Measurements from ENCODE around the gene IL1RN.

Gene IL1RN

GRCh38 chr2:113129519-113130078, 2.2 kb downstream of the IL1RN start:
- DNase-seq (ENCODE audit: low read depth) = no peak

GRCh38 chr2:113131352-113132185, 4.2 kb downstream of the IL1RN start:
- no peak for DNase-seq (ENCODE audit: low read depth)

- DNase-seq (ENCODE audit: low read depth) = no peak
Measured at GRCh38 chr2:113132414-113133021, 5.1 kb downstream of the IL1RN start.

DNA sequence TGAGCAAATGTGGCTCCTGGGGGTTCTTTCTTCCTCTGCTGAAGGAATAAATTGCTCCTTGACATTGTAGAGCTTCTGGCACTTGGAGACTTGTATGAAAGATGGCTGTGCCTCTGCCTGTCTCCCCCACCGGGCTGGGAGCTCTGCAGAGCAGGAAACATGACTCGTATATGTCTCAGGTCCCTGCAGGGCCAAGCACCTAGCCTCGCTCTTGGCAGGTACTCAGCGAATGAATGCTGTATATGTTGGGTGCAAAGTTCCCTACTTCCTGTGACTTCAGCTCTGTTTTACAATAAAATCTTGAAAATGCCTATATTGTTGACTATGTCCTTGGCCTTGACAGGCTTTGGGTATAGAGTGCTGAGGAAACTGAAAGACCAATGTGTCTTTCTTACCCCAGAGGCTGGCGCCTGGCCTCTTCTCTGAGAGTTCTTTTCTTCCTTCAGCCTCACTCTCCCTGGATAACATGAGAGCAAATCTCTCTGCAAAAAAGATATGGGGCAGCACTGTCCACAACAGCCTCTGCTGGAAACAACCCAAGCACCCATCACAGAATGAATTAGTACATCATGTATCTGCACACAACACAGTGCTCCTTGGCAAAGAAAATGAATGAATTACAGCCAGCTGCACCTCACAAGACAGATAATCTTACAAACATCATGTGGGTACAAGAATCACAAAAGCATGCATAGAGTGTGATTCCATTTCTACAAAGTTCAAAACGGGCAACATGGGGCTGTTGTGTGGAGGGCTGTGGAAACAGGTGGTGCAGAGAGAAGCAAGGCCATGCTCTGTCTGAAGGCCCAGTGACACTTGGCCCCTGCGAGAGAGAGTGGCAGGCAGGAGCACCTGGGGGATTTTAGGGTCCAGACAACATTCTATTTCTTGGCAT, 6.6 kb downstream of the IL1RN start:
- no peak for DNase-seq (ENCODE audit: low read depth)

GRCh38 chr2:113134717-113135116, 7.3 kb downstream of the IL1RN start:
- DNase-seq (ENCODE audit: low read depth) = no peak

- DNase-seq (ENCODE audit: low read depth) = no peak
Measured at GRCh38 chr2:113135317-113135716, 7.9 kb downstream of the IL1RN start.

- no peak for DNase-seq (ENCODE audit: low read depth)
Measured at GRCh38 chr2:113136828-113137775, 9.7 kb downstream of the IL1RN start.

DNA sequence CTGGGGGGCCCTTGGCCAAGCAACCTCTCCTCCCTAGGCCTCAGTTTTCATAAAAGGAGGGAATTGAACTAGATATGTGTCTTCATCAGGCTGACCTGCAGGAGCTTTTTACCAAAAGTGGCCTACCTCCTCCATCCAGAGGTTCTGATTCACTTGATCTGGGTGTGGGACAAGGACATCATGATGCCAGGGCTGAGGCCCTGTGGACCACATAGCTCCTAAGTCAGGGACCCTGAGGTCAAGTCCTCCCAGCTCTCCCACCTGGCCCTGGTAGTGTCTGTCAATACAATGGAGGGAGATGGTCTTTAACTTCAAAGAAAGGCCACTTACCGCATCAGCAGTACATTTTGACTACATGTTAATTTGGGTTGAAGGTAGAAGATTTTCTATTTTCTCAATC, 10.4 kb downstream of the IL1RN start:
- no peak for DNase-seq (ENCODE audit: low read depth)

DNA sequence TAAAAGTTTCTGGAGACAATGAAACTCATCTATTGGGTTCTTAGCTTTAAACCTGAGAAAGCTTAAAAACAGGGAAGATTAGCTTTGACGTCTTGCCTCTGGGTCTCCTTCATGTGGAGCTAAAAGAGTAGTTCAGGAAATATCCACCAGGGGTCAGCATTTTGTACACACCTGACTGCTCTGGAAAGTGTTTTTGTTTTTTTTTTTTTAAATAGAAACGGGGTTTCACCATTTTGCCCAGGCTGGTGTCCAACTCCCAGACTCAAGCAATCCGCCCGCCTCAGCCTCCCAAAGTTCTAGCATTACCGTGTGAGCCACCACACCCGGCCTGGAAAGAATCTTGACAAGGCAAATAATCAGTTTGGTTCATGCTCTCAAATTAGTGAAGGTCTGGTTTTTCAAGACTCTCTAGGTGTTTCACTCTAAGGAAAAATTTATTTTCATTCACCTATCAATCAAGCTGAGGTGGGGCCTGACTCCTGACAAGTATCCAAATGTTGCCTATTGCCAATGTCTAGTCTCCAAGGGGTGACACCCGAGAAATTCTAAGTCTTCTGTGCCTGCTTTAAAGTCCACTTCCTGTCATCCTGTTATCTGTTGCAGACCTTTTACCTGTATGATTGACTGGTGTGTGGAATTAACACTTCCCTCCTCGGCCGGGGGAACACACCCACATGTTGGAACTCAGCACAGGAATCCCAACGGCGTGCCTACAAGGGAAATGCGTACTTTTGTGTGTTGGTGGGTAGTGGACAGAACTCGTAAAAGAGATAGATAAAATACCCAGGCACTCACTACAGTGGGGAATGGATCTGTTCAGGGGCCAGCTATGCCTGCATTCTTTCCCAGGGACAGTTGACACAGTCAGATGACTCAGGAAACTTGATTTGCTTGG, 11.3 kb downstream of the IL1RN start:
- no peak for DNase-seq (ENCODE audit: low read depth)

DNA sequence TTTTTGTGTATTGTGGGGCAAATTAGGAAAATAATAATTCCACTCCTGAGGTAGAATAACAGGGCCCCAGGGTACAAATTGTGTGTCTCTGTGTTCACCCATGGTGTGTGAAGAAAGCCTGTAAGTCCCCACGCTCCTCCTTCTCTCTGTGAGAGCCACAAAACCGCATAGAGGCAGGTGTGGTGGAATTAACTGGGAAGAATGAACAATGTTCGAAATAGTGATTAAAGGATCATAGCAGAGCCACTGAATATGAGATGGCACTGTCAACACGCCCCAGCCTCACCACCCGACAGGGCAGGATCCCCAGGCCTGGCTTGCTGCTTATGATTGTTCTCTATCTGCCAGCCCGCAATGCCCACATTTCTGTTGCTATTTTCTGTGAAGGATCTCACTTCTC, 14.1 kb downstream of the IL1RN start:
- no peak for DNase-seq (ENCODE audit: low read depth)

- no peak for DNase-seq (ENCODE audit: low read depth)
Measured at GRCh38 chr2:113142290-113142689, 14.9 kb downstream of the IL1RN start.

DNA sequence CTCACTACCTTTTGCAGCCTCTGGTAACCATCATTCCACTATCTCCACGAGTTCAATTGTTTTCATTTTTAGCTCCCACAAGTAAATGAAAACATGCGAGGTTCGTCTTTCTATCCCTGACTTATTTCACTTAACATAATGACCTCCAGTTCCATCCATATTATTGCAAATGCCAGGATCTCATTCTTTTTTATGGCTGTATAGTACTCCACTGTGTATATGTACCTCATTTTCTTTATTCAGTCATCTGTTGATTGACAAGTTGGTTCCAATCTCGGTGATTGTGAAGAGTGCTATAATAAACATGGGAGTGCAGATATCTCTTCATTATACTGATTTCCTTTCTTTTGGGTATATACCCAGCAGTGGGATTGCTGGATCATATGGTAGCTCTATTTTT, 16.9 kb downstream of the IL1RN start:
- no peak for DNase-seq (ENCODE audit: low read depth)

- DNase-seq (ENCODE audit: low read depth) = no peak
Measured at GRCh38 chr2:113148606-113149552, 21.5 kb downstream of the IL1RN start.

GRCh38 chr2:113149553-113150257, 22.3 kb downstream of the IL1RN start:
- no peak for DNase-seq (ENCODE audit: low read depth)

DNA sequence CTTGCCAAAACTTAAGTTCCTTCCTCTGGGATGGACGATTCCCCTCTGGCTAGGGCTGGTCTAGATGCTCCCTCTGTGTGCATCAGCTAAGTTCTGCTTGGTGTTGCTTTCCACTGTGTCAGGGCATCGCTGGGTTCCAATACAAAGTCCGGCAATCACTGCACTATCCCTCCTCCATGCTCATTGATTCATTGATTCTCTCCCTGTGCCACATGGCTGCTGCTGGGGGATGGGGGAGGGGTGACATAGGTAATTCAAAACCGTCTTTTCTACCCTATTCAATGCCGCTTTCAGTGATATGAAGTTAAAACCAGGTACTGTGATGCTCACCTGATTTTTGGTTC, 22.8 kb downstream of the IL1RN start:
- no peak for DNase-seq (ENCODE audit: low read depth)

DNA sequence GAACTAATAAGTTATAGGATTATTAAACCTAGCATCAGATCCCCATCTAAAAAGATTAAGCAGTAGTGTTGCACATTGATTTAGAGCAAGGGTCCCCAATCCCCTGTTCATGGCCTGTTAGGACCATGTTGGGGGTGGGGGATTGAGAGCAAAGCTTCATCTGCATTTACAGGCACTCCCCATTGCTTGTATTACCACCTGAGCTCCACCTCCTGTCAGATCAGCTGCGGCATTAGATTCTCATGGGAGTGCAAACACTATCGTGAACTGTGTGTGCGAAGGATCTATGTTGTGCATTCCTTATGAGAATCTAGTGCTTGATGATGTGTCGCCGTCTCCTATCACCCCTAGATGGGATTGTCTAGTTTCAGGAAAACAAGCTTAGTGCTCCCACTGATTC, 27.9 kb downstream of the IL1RN start:
- no peak for DNase-seq (ENCODE audit: low read depth)

GRCh38 chr2:113156278-113157117, 29.1 kb downstream of the IL1RN start:
- no peak for DNase-seq (ENCODE audit: low read depth)

All from stimulated activated CD8-positive, alpha-beta memory T cell treated with anti-CD3 and anti-CD28 coated beads, Interleukin-15, amount 100 ng/mL, for 24 hours (primary cell).